Effector memory CD4-positive, alpha-beta T cell (primary cell): ENCODE results near the gene IL10.

ENCODE experiments used
- DNase-seq, 3 donors: peaks; one replicate each; pipeline ENCODE4 v3.0.0-alpha.2; 2020
- H3K27ac ChIP-seq: 2 replicates; pipeline ENCODE4 v1.7.0; 2013; ENCODE audit warnings: mild to moderate bottlenecking, low read length, moderate library complexity; ENCODE audit not compliant: insufficient read depth, poor library complexity, severe bottlenecking
- H3K27me3 ChIP-seq: replicated peaks from 2 replicates; pipeline ENCODE4 v1.7.0; 2013; ENCODE audit warnings: mild to moderate bottlenecking, low read length; ENCODE audit not compliant: insufficient read depth, control insufficient read depth, poor library complexity, severe bottlenecking
- H3K36me3 ChIP-seq: 2 replicates; pipeline ENCODE4 v1.7.0; 2013; ENCODE audit warnings: mild to moderate bottlenecking, low read length, moderate library complexity; ENCODE audit not compliant: control insufficient read depth, insufficient read depth
- H3K4me1 ChIP-seq: 2 replicates; pipeline ENCODE4 v1.7.0; 2013; ENCODE audit warnings: low read length, mild to moderate bottlenecking; ENCODE audit not compliant: control insufficient read depth, insufficient read depth, poor library complexity, severe bottlenecking
- H3K4me3 ChIP-seq: 2 replicates; pipeline ENCODE4 v1.7.0; 2013; ENCODE audit warnings: low read length, low read depth, mild to moderate bottlenecking; ENCODE audit not compliant: insufficient read depth, poor library complexity, severe bottlenecking
- H3K9me3 ChIP-seq: 2 replicates; pipeline ENCODE4 v1.7.0; 2013; ENCODE audit warnings: mild to moderate bottlenecking, low read length, moderate library complexity; ENCODE audit not compliant: control insufficient read depth
- total RNA-seq, 3 donors: gene quantifications; one replicate each; lab custom pipeline; 2026; lab: John Stamatoyannopoulos, UW

Gene IL10
- 0 to 1.7 (median 1.2) reads per million in 3 donors for total RNA-seq

DNA sequence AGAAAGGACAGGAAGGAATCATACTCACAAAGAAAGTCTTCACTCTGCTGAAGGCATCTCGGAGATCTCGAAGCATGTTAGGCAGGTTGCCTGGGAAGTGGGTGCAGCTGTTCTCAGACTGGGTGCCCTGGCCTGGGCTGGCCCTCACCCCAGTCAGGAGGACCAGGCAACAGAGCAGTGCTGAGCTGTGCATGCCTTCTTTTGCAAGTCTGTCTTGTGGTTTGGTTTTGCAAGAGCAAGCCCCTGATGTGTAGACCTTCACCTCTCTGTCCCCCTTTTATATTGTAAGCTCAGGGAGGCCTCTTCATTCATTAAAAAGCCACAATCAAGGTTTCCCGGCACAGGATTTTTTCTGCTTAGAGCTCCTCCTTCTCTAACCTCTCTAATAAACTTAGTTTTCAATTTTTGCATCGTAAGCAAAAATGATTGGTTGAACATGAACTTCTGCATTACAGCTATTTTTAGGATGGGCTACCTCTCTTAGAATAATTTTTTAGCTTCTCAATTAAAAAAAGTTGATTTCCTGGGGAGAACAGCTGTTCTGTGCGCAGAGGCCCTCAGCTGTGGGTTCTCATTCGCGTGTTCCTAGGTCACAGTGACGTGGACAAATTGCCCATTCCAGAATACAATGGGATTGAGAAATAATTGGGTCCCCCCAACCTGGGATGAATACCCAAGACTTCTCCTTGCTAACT lies at the start of gene IL10:
TSS of gene IL10 (minus strand) at position 252 of the 695 bp plus-strand sequence. CDS start at position 193, 59 bp downstream.
- Histone ChIP-seq H3K27me3 (no peaks in the 10 kb centered on the region), H3K4me1 (peaks cover 43% of the 10 kb centered on the region), H3K36me3 (no peaks in the 10 kb centered on the region), H3K27ac (no peak within 1 kb of the TSS), H3K4me3 (no peak within 1 kb of the TSS), H3K9me3 (no peaks in the 10 kb centered on the region)
- no peak for DNase-seq

DNA sequence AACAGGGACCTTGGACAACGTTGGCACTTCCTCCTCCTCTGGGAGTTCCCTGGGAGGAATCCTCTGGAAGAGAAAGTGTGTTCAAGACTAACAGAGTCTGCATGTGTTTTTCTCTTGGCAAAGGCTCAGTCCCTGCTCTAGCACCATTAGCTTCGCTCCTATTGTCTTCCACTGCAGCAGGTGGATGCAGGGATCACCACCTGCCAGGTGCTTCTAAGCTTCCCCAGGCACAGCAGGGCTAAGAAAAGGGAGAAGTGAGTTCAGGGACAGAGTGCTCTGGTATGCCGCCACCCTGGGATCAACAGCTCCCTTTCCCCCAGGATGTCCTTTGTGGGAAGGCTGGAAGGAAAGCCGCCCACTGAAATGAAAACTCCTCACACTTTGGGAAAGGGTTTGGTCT lies 49.2 kb upstream of the IL10 start:
- H3K4me1 ChIP-seq: peaks cover 6% of the 10 kb centered on the region
- no peaks in the 10 kb centered on the region for H3K9me3 ChIP-seq
- H3K36me3 ChIP-seq: no peaks in the 10 kb centered on the region
- H3K27me3 ChIP-seq: no peaks in the 10 kb centered on the region
- H3K27ac ChIP-seq: no peak overlapping the region
- DNase-seq: no peak
- no peak overlapping the region for H3K4me3 ChIP-seq

DNA sequence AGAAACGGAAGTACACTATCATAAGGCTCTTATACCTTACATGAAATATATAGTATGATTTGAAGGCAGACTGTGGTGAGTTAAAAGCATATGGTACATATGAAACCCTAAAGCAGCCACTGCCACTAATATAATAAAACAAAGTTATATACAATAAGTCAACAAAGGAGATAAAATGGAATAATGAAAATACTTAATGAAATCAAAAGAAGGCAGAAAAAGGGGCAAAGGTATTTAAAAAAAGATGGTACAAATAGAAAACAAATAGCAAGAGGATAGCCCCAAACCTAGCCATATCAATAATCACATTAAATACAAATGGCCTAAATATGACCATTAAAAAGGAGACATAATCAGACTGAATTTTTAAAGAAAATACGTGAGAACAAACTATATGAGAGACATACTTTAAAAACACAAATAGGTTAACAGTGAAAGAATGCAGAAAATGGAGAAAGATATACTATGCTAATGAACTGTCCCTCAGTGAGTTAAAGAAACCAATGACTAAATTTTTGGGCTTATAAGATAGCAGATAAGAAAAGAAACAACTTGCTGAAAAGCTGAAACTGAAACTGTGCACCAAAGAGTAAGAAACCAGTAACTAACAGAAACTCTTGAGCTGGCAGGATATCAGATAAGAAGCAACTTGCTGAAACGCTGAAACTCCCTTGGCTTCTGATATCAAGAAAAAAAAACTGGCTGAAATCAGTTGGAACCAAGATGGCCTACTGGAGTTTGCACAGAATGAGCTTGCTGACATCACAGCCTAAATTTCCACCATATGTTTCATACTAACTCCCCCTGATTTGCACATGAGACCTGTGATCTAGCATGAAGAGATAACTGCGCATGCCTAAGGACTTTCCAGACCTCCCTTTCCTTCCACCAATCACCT lies 44.3 kb upstream of the IL10 start:
- H3K4me1 ChIP-seq: peaks cover 6% of the 10 kb centered on the region
- no peak overlapping the region for H3K4me3 ChIP-seq
- peak overlapping the region; percentile 35 for H3K27ac ChIP-seq
- no peaks in the 10 kb centered on the region for H3K9me3 ChIP-seq
- peak in 1 of 3 donors; percentile 13 for DNase-seq
- no peaks in the 10 kb centered on the region for H3K27me3 ChIP-seq
- H3K36me3 ChIP-seq: no peaks in the 10 kb centered on the region

DNA sequence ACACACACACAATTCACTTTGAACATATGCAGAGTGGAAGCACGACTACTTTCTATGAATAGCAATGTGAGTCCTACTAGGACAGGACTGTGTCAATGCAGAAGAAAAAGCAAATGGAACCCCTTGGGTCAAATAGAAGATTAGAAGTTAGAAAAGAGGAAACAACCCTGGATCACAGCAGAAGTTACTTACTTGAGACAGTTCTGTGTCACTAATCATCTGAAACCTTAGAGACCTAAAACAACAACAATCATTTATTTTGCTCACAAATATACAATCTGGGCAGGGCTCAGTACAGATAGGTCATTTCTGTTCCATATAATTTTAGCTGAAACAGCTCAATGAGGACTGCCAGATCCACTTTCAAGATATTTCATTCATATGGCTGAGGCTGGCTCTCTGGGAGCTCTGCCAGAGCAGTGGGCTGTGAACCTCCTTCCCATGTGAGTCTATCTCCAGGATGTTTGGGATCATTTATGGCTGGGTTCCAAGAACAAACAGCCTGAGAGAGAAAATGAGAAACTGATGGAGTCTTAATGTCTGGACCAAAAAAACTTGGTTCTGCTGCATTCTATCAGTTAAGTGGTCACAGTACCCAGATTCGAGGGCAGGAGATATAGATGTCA lies 42.5 kb upstream of the IL10 start:
- Histone ChIP-seq H3K27ac (no peak overlapping the region), H3K4me3 (no peak overlapping the region), H3K36me3 (no peaks in the 10 kb centered on the region), H3K4me1 (peaks cover 6% of the 10 kb centered on the region), H3K27me3 (no peaks in the 10 kb centered on the region), H3K9me3 (no peaks in the 10 kb centered on the region)
- DNase-seq: no peak

DNA sequence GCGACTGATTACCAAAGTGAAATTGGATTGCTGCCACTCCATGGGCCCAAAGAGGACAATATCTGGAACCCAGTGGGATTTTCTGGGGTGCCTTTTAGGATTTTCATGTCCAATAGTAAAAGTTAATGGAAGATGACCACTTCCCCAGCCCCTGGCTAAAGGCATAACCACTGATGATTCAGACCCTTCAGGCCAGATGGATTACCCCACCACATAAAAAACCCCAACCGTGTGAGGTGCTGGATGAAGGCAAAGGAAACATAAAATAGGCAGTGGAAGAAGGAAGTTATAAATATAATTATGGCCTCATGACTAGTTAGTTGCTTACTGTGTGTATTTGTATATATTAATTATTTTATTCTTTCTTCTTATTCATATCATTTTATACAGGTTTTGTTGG lies 40.2 kb upstream of the IL10 start:
- H3K27ac ChIP-seq: no peak overlapping the region
- no peaks in the 10 kb centered on the region for H3K27me3 ChIP-seq
- H3K9me3 ChIP-seq: no peaks in the 10 kb centered on the region
- H3K36me3 ChIP-seq: no peaks in the 10 kb centered on the region
- peaks cover 6% of the 10 kb centered on the region for H3K4me1 ChIP-seq
- H3K4me3 ChIP-seq: no peak overlapping the region
- no peak for DNase-seq

DNA sequence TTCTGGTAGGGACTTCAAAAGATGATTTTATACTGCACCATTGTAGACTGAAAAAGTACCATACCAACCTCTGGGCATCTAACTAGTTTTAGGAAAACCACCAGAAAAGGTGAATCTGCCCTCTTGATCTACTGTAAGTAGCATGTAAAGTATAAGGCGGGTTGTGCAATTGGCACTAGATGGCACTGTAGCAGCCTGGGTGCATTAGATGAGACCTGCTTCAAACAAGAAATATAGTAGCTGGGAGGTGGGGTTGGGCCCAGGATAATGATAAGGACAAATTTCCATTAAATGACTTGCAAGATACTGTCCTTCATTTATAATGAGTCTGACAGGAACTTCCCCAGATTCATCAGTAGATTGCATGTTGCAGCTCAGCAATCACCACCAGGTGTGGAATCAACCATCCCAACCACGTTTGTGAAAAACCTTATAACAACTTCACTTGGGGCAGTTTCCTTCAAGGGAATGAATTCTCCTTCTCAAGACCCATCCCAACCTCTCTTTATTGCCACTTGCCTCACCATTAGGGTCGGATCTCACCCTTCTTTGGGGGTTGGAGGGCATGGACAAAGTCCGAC lies 37.3 kb upstream of the IL10 start:
- H3K27ac ChIP-seq: no peak overlapping the region
- DNase-seq: no peak
- peaks cover 9% of the 10 kb centered on the region for H3K4me1 ChIP-seq
- no peaks in the 10 kb centered on the region for H3K36me3 ChIP-seq
- no peaks in the 10 kb centered on the region for H3K9me3 ChIP-seq
- no peak overlapping the region for H3K4me3 ChIP-seq
- H3K27me3 ChIP-seq: no peaks in the 10 kb centered on the region

DNA sequence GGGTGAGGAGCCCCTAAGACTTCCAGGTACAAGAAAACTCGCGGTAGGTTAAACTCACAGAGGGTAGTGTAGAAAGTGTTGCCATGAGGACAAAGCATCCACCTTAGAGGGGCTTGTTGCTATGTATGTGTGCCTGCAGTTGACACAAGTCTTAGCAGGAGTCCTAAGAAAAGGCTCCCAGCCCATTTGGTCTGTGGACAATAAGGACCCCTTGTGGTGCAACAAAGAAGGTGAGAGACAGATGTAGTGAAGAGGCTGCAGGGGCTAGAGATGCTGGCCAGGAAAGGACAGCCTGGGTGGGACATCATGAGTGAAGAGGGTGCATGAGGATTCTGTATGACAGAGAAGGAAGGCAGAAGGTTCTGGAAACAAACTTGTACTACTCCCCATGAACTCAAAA lies 36.3 kb upstream of the IL10 start:
- no peaks in the 10 kb centered on the region for H3K27me3 ChIP-seq
- H3K4me1 ChIP-seq: peaks cover 19% of the 10 kb centered on the region
- no peak overlapping the region for H3K27ac ChIP-seq
- H3K9me3 ChIP-seq: no peaks in the 10 kb centered on the region
- H3K4me3 ChIP-seq: no peak overlapping the region
- no peaks in the 10 kb centered on the region for H3K36me3 ChIP-seq
- DNase-seq: peak in 1 of 3 donors; percentile 23

DNA sequence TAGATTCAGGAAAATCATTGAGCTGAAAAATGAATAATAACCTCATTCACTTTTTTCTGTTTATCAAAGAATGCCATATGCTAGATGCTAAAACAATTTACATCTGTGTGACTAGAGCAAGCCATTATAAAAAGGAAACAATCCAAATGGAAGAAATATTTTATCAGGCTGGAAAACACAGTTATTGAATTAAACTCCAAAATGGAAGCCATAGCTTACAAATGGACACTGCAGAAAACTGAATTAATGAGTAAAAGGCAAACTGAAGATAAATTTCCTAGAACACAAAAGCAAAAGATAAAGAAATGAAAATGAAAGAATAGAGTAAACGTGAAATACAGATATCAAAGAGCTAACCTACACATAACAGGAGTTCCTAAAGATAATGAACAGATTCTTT lies 33.1 kb upstream of the IL10 start:
- Histone ChIP-seq H3K9me3 (no peaks in the 10 kb centered on the region), H3K27me3 (no peaks in the 10 kb centered on the region), H3K4me3 (no peak overlapping the region), H3K36me3 (no peaks in the 10 kb centered on the region), H3K4me1 (peaks cover 31% of the 10 kb centered on the region), H3K27ac (peak overlapping the region; percentile 24)
- DNase-seq: no peak

DNA sequence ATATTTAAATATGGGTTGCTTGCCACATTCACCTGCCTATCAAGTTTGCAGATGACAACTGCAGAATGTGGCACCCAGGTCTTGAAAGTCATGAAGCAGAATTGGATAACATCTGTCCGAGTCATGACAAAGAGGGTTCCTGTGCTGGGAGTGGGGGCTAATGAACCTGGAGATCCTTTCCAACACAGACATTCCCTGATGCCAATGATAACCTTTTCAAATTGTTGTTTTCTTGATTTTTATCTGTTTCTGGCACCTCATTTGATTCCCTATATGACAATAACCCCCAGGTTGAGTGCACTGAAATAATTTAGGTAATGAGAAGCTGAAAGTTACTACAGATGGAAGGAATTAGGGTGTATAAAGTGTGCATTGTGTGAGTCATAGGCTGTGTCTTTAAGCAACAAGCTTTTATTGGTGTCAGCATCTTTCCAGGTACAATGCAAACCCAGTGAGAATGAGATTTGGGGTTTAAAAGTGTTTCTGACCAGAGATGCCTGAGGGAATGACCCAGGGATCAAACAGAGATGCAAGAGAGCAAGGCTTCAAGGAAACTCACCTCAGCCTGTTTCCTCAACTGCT lies 32.0 kb upstream of the IL10 start:
- no peak overlapping the region for H3K4me3 ChIP-seq
- DNase-seq: no peak
- peaks cover 31% of the 10 kb centered on the region for H3K4me1 ChIP-seq
- no peaks in the 10 kb centered on the region for H3K27me3 ChIP-seq
- no peaks in the 10 kb centered on the region for H3K9me3 ChIP-seq
- H3K27ac ChIP-seq: peak overlapping the region; percentile 78
- no peaks in the 10 kb centered on the region for H3K36me3 ChIP-seq
